Measurements from ENCODE around the gene DOK5.

DNA sequence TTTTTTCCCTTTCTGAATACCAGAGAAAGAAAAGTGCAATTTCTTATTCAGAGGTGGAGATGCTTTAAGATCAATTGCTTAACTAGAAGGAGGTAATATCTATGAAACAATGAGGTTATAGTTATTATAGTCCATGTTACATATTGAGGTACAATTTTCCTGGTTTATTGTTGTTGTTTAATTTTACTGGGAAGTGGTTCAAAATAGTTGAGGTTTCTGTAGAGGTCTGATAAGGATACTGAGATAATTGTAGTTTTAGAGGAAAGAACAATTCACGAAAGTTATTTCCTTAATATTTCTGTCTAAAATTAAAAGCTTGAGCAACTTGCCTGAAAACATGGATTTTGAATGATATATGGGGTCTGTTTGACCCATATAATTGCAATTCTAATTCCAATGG is 51.4 kb downstream of the DOK5 start:
- no peak for TF ChIP-seq POLR2A (IDR thresholded peaks at IDR 0.05; ENCODE audit: low read depth, low read length)
- TF ChIP-seq STAT3 (IDR thresholded peaks at IDR 0.05; ENCODE audit: low read depth, low read length), result no peak
- TF ChIP-seq, protein P1, sequence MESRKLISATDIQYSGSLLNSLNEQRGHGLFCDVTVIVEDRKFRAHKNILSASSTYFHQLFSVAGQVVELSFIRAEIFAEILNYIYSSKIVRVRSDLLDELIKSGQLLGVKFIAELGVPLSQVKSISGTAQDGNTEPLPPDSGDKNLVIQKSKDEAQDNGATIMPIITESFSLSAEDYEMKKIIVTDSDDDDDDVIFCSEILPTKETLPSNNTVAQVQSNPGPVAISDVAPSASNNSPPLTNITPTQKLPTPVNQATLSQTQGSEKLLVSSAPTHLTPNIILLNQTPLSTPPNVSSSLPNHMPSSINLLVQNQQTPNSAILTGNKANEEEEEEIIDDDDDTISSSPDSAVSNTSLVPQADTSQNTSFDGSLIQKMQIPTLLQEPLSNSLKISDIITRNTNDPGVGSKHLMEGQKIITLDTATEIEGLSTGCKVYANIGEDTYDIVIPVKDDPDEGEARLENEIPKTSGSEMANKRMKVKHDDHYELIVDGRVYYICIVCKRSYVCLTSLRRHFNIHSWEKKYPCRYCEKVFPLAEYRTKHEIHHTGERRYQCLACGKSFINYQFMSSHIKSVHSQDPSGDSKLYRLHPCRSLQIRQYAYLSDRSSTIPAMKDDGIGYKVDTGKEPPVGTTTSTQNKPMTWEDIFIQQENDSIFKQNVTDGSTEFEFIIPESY (IDR thresholded peaks at IDR 0.05), result no peak
- TF ChIP-seq, protein P2, sequence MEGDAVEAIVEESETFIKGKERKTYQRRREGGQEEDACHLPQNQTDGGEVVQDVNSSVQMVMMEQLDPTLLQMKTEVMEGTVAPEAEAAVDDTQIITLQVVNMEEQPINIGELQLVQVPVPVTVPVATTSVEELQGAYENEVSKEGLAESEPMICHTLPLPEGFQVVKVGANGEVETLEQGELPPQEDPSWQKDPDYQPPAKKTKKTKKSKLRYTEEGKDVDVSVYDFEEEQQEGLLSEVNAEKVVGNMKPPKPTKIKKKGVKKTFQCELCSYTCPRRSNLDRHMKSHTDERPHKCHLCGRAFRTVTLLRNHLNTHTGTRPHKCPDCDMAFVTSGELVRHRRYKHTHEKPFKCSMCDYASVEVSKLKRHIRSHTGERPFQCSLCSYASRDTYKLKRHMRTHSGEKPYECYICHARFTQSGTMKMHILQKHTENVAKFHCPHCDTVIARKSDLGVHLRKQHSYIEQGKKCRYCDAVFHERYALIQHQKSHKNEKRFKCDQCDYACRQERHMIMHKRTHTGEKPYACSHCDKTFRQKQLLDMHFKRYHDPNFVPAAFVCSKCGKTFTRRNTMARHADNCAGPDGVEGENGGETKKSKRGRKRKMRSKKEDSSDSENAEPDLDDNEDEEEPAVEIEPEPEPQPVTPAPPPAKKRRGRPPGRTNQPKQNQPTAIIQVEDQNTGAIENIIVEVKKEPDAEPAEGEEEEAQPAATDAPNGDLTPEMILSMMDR (IDR thresholded peaks at IDR 0.05 in 2 of 3, conservative IDR thresholded peaks at IDR 0.05 in 1 of 3; ENCODE audit: control insufficient read depth in 2 of 3, extremely low read depth in 1 of 3, insufficient read depth in 1 of 3, low read depth in 3 of 3, low read length in 3 of 3), result no peak
- TF ChIP-seq SPI1 (IDR thresholded peaks at IDR 0.05; ENCODE audit: borderline replicate concordance, insufficient read depth, low read depth, low read length), result no peak
- TF ChIP-seq SP1 (IDR thresholded peaks at IDR 0.05; ENCODE audit: low read depth, low read length), result no peak
- TF ChIP-seq BRCA1 (IDR thresholded peaks at IDR 0.05; ENCODE audit: low read depth, low read length), result no peak
- TF ChIP-seq YBX1 (IDR thresholded peaks at IDR 0.05), result no peak
- no peak for TF ChIP-seq BHLHE40 (IDR thresholded peaks at IDR 0.05; ENCODE audit: borderline replicate concordance in 1 of 2, low read depth in 2 of 2, low read length in 1 of 2)
